ENCODE measurements around the gene C17orf67.
"Not testable (repeated sequence)": the region's sequence is repeated elsewhere in the genome, so short reads cannot be mapped to it uniquely, and the experiment has no call there.

The C17orf67 gene

GRCh38 chr17:56773124-56773523 is 60.6 kb downstream of the C17orf67 start:
- DNase-seq (ENCODE audit: low read depth): no peak

GRCh38 chr17:56772442-56772841 is 61.3 kb downstream of the C17orf67 start:
- DNase-seq (ENCODE audit: low read depth): no peak

GRCh38 chr17:56771975-56772374 is 61.7 kb downstream of the C17orf67 start:
- no peak for DNase-seq (ENCODE audit: low read depth)

GRCh38 chr17:56771563-56771962 is 62.2 kb downstream of the C17orf67 start:
- no peak for DNase-seq (ENCODE audit: low read depth)

GRCh38 chr17:56770427-56770826 is 63.3 kb downstream of the C17orf67 start:
- no peak for DNase-seq (ENCODE audit: low read depth)

- no peak for DNase-seq (ENCODE audit: low read depth)
Observed at GRCh38 chr17:56765449-56765848, 68.3 kb downstream of the C17orf67 start.

GRCh38 chr17:56762988-56763387 is 70.7 kb downstream of the C17orf67 start:
- DNase-seq (ENCODE audit: low read depth): peak; percentile 55

GRCh38 chr17:56762144-56762543 is 71.6 kb downstream of the C17orf67 start:
- no peak for DNase-seq (ENCODE audit: low read depth)

- no peak for DNase-seq (ENCODE audit: low read depth)
Observed at GRCh38 chr17:56761387-56761786, 72.3 kb downstream of the C17orf67 start.

GRCh38 chr17:56757611-56758010 is 76.1 kb downstream of the C17orf67 start:
- not testable (repeated sequence) for DNase-seq (ENCODE audit: low read depth)

- peak; percentile 99 for DNase-seq (ENCODE audit: low read depth)
Observed at GRCh38 chr17:56756536-56756935, 77.2 kb downstream of the C17orf67 start.

- no peak for DNase-seq (ENCODE audit: low read depth)
Observed at GRCh38 chr17:56755310-56755709, 78.4 kb downstream of the C17orf67 start.

GRCh38 chr17:56754523-56755208 is 79.1 kb downstream of the C17orf67 start:
- DNase-seq (ENCODE audit: low read depth): peak; percentile 82

- peak; percentile 38 for DNase-seq (ENCODE audit: low read depth)
Observed at GRCh38 chr17:56752263-56752836, 81.4 kb downstream of the C17orf67 start.

- DNase-seq (ENCODE audit: low read depth): peak; percentile 38
Observed at GRCh38 chr17:56751145-56751738, 82.5 kb downstream of the C17orf67 start.

GRCh38 chr17:56744721-56745120 is 89.0 kb downstream of the C17orf67 start:
- DNase-seq (ENCODE audit: low read depth): peak; percentile 17

GRCh38 chr17:56742601-56743000 is 91.1 kb downstream of the C17orf67 start:
- no peak for DNase-seq (ENCODE audit: low read depth)

All from ELR (cell line).